Hematopoietic multipotent progenitor cell treated with erythropoietin and hydrocortisone succinate and interleukin-3 and kit ligand, for 17 days (in vitro differentiated cells): Measurements from ENCODE around the gene F7.

Source experiments
- DNase-seq: peaks from one replicate; pipeline ENCODE4 v3.0.0-alpha.2; 2015; ENCODE audit warnings: low spot score

The F7 gene

GRCh38 chr13:113086991-113087922, 18.3 kb upstream of the F7 start:
- DNase-seq = no peak

- DNase-seq = no peak
These were observed 17.5 kb upstream of the F7 start for GRCh38 chr13:113087923-113088690.

- DNase-seq = no peak
These were observed 16.9 kb upstream of the F7 start for GRCh38 chr13:113088691-113089020.

GRCh38 chr13:113089693-113090414, 15.7 kb upstream of the F7 start:
- DNase-seq = no peak

- DNase-seq = no peak
These were observed 15.2 kb upstream of the F7 start for GRCh38 chr13:113090415-113090770.

GRCh38 chr13:113090806-113091205, 14.8 kb upstream of the F7 start:
- DNase-seq = no peak

- no peak for DNase-seq
These were observed 14.3 kb upstream of the F7 start for GRCh38 chr13:113091211-113091771.

- no peak for DNase-seq
These were observed 13.5 kb upstream of the F7 start for GRCh38 chr13:113091891-113092775.

- no peak for DNase-seq
These were observed 12.6 kb upstream of the F7 start for GRCh38 chr13:113092776-113093579.

GRCh38 chr13:113093580-113094409, 11.8 kb upstream of the F7 start:
- DNase-seq = no peak

- no peak for DNase-seq
These were observed 11.2 kb upstream of the F7 start for GRCh38 chr13:113094410-113094800.

GRCh38 chr13:113095146-113096051, 10.2 kb upstream of the F7 start:
- no peak for DNase-seq

GRCh38 chr13:113096052-113096744, 9.4 kb upstream of the F7 start:
- no peak for DNase-seq

GRCh38 chr13:113096745-113097305, 8.8 kb upstream of the F7 start:
- DNase-seq = no peak

- DNase-seq = no peak
These were observed 7.9 kb upstream of the F7 start for GRCh38 chr13:113097651-113098050.

- DNase-seq = no peak
These were observed 7.3 kb upstream of the F7 start for GRCh38 chr13:113098162-113098732.

GRCh38 chr13:113099142-113099541, 6.4 kb upstream of the F7 start:
- DNase-seq = no peak
